Renal pelvis (tissue), 3 donors: ENCODE measurements around the gene SGTB. TPM values are rescaled to one million over a fixed set of nuclear protein-coding genes. Genes with fewer than 3 reads are reported as not detected.

Source experiments
- polyA plus RNA-seq, 3 donors: library from polyadenylated mRNA; unstranded; fragments of 120-200 nt; gene quantifications; one replicate each; pipeline ENCODE4 v1.2.1, GENCODE V29; 2013; ENCODE audit not compliant: insufficient read length in 3 of 3

SGTB gene
- polyA plus RNA-seq, 3 donors: 7.8 to 8.8 (median 8.4) TPM

Other genes starting within 250 kb of the SGTB start
- gene ADAMTS6, start 240.2 kb downstream of the SGTB start, polyA plus RNA-seq: 1 to 10 TPM; 1.5 to 2.6 (median 1.7) TPM
- 10 to 100 TPM; 25.6 to 44.4 (median 39.1) TPM for gene CENPK, start 158.9 kb downstream of the SGTB start, polyA plus RNA-seq
- 10 to 100 TPM; 56.4 to 89.8 (median 88.8) TPM for gene PPWD1, start 158.8 kb downstream of the SGTB start, polyA plus RNA-seq
- 10 to 100 TPM; 21.0 to 25.4 (median 23.3) TPM for gene TRIM23, start 97.8 kb downstream of the SGTB start, polyA plus RNA-seq
- gene SHLD3, start 97.1 kb downstream of the SGTB start, polyA plus RNA-seq: 1 to 10 TPM; 3.2 to 3.9 (median 3.5) TPM
- 10 to 100 TPM; 23.0 to 36.3 (median 29.1) TPM for gene TRAPPC13, start 97.1 kb downstream of the SGTB start, polyA plus RNA-seq
- gene NLN, start 96 bp upstream of the SGTB start, polyA plus RNA-seq: 10 to 100 TPM; 33.9 to 37.0 (median 35.4) TPM
- gene ERBIN, start 204.5 kb upstream of the SGTB start, polyA plus RNA-seq: 100 to 1,000 TPM in 1 of 3 donors, 10 to 100 TPM in 2; 89.0 to 105 (median 96.6) TPM